AG04449 (cell line): ENCODE data around the gene BMPR1B.

Experiments used
- CTCF ChIA-PET: fragments of 350-600 bp; formaldehyde crosslinking; extraction: SDS; loops from one replicate; lab custom pipeline; 2021; ENCODE audit warnings: antibody characterized with exemption; lab: Yijun Ruan, JAX
- POLR2A ChIA-PET: fragments of 400-600, 350-600 bp; formaldehyde crosslinking; extraction: SDS; loops from one replicate; lab custom pipeline; 2020; ENCODE audit warnings: antibody characterized with exemption, inconsistent platforms; lab: Yijun Ruan, JAX
- DNase-seq: peaks from one replicate; pipeline ENCODE4 v3.0.0-alpha.2; 2010; ENCODE audit warnings: low read depth, low spot score
- H3K4me3 ChIP-seq: 2 replicates; pipeline ENCODE4 v1.5.1; 2011; ENCODE audit warnings: low read depth, mild to moderate bottlenecking, control low read depth, low read length
- TF ChIP-seq, protein P1 (sequence below): IDR thresholded peaks from one replicate; pipeline ENCODE4 v1.5.1; 2011; ENCODE audit warnings: mild to moderate bottlenecking, moderate library complexity, low read length, control low read depth, inconsistent platforms; ENCODE audit not compliant: insufficient read depth; ENCODE audit errors: missing control alignments

BMPR1B gene

DNA sequence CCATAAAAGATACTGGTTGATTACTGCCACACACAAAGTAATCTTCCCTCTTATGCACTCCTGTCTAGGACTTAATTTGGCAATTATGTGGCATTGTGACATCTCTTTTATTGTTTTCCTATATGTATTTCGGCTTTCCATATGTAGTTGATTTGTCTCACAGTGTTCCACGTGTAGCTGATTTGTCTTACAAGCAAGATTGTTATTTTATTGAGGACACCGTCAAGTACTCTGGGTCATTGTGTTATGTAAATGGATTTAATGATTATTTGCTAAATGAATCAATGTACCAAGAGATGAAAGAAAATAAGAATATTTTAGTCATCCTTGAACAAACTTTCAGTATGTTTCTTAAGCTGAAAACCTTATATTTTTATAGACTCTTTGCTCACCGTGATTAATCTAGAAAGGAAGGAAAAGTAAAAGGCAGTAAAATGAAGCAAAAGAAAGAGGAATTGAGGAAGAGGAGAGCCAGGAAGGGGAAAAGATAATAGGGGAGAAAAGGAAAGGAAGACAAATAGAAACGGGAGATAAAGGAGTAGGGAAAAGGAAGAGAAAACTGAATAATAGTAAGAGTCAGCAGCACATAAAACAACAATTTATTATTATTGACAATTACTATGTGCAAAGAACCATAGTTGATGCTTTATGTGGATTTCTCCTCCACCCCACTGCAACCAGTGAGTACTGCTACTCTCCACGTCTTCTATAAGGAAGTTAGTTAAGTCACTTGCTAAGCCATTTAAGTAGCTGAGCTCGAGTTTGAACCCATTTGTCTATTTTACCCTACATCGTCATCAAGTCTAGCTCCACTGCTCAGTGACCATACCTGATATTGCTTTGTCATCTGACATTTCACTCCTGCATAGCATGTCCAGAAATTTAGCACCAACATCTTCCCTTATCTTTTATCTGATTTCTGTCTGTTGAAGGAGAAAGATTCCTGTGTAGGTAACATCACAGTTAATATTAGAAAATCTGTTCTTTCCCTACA lies 336.5 kb downstream of the BMPR1B start:
- POLR2A ChIA-PET, result no interaction called here
- DNase-seq, result no peak
- CTCF ChIA-PET, result interaction anchor here (0.6 to 5.9 kb wide), 15 partner anchors 8 to 606 kb away, joined by 3 to 62 read pairs (median 3); partner anchors contain the start of gene BMPR1B

DNA sequence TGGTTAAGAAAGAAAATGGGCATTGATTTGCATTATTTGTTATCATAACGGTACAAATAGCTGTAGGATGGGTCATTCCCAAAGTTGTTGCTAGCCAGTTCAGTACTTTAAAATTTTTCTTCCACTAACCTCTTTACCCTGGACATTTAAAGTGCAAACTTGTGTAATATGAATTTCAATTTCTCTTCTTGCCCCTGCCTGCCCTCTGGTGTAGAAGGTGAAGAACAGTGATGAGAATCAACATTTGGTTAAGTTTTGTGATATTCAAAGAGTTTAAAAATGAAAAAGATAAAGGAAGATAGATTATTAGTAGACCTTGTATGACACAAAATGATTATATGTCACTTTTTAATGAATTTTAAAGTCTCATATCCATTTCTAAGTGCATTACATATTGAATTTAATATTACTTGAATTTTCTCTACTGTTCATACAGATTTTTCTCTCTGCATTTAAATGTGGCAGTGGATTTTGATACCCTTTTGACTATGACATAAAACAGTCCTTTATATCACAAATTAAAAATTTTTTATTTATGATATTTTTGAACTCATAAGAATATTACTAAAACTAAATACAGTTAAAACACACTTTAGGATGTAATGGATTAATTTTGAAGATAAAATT lies 337.7 kb downstream of the BMPR1B start:
- DNase-seq, result no peak
- ChIA-PET CTCF (interaction anchor here (0.6 to 5.9 kb wide), 16 partner anchors 8 to 607 kb away, joined by 3 to 62 read pairs (median 3); partner anchors contain the start of gene BMPR1B), POLR2A (no interaction called here)
- no peak overlapping the region for H3K4me3 ChIP-seq
- TF ChIP-seq, protein P1, sequence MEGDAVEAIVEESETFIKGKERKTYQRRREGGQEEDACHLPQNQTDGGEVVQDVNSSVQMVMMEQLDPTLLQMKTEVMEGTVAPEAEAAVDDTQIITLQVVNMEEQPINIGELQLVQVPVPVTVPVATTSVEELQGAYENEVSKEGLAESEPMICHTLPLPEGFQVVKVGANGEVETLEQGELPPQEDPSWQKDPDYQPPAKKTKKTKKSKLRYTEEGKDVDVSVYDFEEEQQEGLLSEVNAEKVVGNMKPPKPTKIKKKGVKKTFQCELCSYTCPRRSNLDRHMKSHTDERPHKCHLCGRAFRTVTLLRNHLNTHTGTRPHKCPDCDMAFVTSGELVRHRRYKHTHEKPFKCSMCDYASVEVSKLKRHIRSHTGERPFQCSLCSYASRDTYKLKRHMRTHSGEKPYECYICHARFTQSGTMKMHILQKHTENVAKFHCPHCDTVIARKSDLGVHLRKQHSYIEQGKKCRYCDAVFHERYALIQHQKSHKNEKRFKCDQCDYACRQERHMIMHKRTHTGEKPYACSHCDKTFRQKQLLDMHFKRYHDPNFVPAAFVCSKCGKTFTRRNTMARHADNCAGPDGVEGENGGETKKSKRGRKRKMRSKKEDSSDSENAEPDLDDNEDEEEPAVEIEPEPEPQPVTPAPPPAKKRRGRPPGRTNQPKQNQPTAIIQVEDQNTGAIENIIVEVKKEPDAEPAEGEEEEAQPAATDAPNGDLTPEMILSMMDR, result peak; percentile 53

More for the DNA sequence above, 336.5 kb downstream of the BMPR1B start:
- TF ChIP-seq, protein P1, result no peak
- H3K4me3 ChIP-seq, result no peak overlapping the region

DNA sequence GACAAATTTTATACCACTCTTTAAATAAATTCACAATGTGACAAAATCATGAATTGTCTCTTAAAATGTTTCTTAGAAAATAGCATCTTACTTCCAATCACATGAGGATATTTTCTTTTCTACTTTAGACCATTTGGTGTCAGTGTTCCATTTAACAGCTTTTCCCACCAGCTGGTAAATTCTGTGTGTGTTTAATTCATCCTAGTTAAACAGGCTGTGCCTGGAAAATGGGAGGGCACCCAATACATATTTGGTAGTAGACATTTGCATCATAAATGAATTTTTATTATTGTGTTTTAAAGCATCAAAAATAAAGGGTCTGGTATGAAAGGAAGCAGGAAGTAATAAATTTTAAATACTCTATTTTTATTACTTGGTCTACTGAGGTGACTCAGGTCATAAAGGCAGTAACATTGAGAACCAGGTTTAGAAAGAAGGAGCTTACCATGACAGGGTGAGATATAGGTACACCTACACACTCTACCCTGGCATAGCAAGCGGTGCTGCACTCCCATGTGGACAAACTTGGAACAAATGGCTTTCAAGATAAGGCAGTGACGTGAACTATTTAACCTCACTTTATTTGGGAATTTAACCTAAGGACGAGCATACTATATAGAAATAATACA lies 344.5 kb downstream of the BMPR1B start:
- TF ChIP-seq, protein P1, result no peak
- no peak overlapping the region for H3K4me3 ChIP-seq
- ChIA-PET POLR2A (no interaction called here), CTCF (interaction anchor here (1.4 to 1.5 kb wide), 2 partner anchors 9 to 23 kb away, joined by 3 to 4 read pairs; no protein-coding TSS in a partner anchor)
- DNase-seq, result no peak

DNA sequence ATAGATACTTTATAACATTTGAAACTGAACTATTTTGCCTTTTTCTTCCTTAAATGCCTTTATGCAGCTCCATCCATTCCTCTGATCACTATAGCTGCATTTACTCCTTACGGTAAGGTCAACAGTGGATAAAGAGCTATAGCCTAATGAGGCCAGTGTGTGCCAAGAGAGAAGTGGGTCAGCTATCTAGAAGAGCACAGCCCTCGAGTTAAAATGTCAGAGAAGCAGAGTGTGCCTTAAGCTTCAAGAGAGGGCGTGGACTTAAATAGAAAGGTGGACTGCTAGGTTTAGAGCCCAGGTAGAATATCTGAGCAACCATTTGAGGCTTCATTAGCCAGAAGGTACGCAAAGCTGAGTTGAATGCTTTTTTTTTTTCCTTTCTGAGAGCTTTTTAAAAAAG lies 347.4 kb downstream of the BMPR1B start:
- TF ChIP-seq, protein P1, result no peak
- H3K4me3 ChIP-seq, result no peak overlapping the region
- ChIA-PET CTCF (interaction anchor here (1.3 to 1.6 kb wide), 3 partner anchors 9 to 20 kb away, joined by 5 to 7 read pairs (median 7); no protein-coding TSS in a partner anchor), POLR2A (no interaction called here)
- no peak for DNase-seq

DNA sequence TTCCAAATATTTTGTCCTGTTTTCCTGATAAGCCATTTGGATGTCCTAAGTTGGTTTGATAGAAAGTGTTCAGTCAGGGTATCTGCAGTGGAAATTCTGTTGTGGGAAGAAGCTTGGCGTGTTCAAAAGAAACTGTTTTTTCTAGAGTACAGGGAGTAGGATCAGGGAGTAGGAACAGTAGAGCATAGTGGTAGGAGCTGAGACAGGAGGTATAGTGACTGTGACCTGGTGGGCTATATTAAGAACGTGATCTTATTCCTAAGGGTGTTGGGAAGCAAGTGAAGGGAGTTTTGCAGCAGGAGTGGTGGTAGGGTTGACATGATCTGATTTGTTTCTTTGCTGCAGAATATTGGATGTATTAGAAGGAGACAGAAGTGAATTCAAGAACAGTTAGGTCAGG lies 348.2 kb downstream of the BMPR1B start:
- no peak for DNase-seq
- TF ChIP-seq, protein P1, result no peak
- POLR2A ChIA-PET, result no interaction called here
- CTCF ChIA-PET, result interaction anchor here (1.1 to 1.6 kb wide), 2 partner anchors 10 to 19 kb away, joined by 5 to 9 read pairs; no protein-coding TSS in a partner anchor
- no peak overlapping the region for H3K4me3 ChIP-seq
